Activated CD4-positive, alpha-beta T cell treated with anti-CD3 and anti-CD28 coated beads for 1 hour (primary cell): Measurements from ENCODE around the gene RAC2.

ENCODE experiments used
- DNase-seq: peaks from one replicate; pipeline ENCODE4 v3.0.0-alpha.2; 2020

RAC2 gene

GRCh38 chr22:37275134-37275533 lies 31.1 kb upstream of the RAC2 start:
- no peak for DNase-seq

- DNase-seq, result no peak
These were observed 30.4 kb upstream of the RAC2 start for GRCh38 chr22:37274380-37274862.

GRCh38 chr22:37273846-37274225 lies 29.8 kb upstream of the RAC2 start:
- no peak for DNase-seq

GRCh38 chr22:37273126-37273845 lies 29.2 kb upstream of the RAC2 start:
- no peak for DNase-seq

- DNase-seq, result no peak
These were observed 27.0 kb upstream of the RAC2 start for GRCh38 chr22:37270928-37271650.

GRCh38 chr22:37269936-37270678 lies 26.0 kb upstream of the RAC2 start:
- no peak for DNase-seq

GRCh38 chr22:37267661-37268413 lies 23.8 kb upstream of the RAC2 start:
- no peak for DNase-seq

GRCh38 chr22:37267135-37267587 lies 23.1 kb upstream of the RAC2 start:
- peak; percentile 62 for DNase-seq

GRCh38 chr22:37266581-37267134 lies 22.6 kb upstream of the RAC2 start:
- DNase-seq, result no peak

- DNase-seq, result no peak
These were observed 20.2 kb upstream of the RAC2 start for GRCh38 chr22:37263966-37264887.

- DNase-seq, result no peak
These were observed 18.3 kb upstream of the RAC2 start for GRCh38 chr22:37262346-37262745.

- peak; percentile 56 for DNase-seq
These were observed 16.9 kb upstream of the RAC2 start for GRCh38 chr22:37260901-37261336.

GRCh38 chr22:37260155-37260795 lies 16.2 kb upstream of the RAC2 start:
- no peak for DNase-seq

GRCh38 chr22:37259540-37260029 lies 15.5 kb upstream of the RAC2 start:
- no peak for DNase-seq

GRCh38 chr22:37258753-37259401 lies 14.8 kb upstream of the RAC2 start:
- no peak for DNase-seq

- DNase-seq, result no peak
These were observed 14.1 kb upstream of the RAC2 start for GRCh38 chr22:37258005-37258752.

GRCh38 chr22:37256075-37256726 lies 12.1 kb upstream of the RAC2 start:
- DNase-seq, result no peak

- no peak for DNase-seq
These were observed 11.5 kb upstream of the RAC2 start for GRCh38 chr22:37255558-37256006.

- no peak for DNase-seq
These were observed 10.8 kb upstream of the RAC2 start for GRCh38 chr22:37254867-37255233.
